H9 (cell line): ENCODE results near the gene PKNOX2. TPM values are rescaled to one million over a fixed set of nuclear protein-coding genes. Genes with fewer than 3 reads are reported as not detected.

Experiments
- DNase-seq: peaks from one replicate; pipeline ENCODE4 v3.0.0-alpha.2; 2017
- H2AFZ ChIP-seq: one replicate; pipeline ENCODE4 v1.6.1; 2013; ENCODE audit warnings: mild to moderate bottlenecking, low read length, control low read depth, moderate library complexity
- H2AK5ac ChIP-seq: 2 replicates; pipeline ENCODE4 v1.6.1; 2013; ENCODE audit warnings: low read length, control low read depth, mixed read lengths; ENCODE audit not compliant: insufficient read length
- H2BK120ac ChIP-seq: one replicate; pipeline ENCODE4 v1.6.1; 2013; ENCODE audit warnings: low read depth, mild to moderate bottlenecking, low read length, control low read depth, inconsistent platforms; ENCODE audit not compliant: poor library complexity, severe bottlenecking
- H2BK12ac ChIP-seq: 2 replicates; pipeline ENCODE4 v1.6.1; 2013; ENCODE audit warnings: low read length, control low read depth, mixed read lengths, low read depth; ENCODE audit not compliant: insufficient read length
- H2BK15ac ChIP-seq: 2 replicates; pipeline ENCODE4 v1.6.1; 2013; ENCODE audit warnings: low read depth, low read length, control low read depth
- H2BK20ac ChIP-seq: one replicate; pipeline ENCODE4 v1.6.1; 2013; ENCODE audit warnings: low read depth, mild to moderate bottlenecking, low read length, control low read depth, inconsistent platforms; ENCODE audit not compliant: poor library complexity, severe bottlenecking
- H2BK5ac ChIP-seq: 2 replicates; pipeline ENCODE4 v1.6.1; 2013; ENCODE audit warnings: low read length, control low read depth, mixed read lengths; ENCODE audit not compliant: insufficient read length
- H3K14ac ChIP-seq: 2 replicates; pipeline ENCODE4 v1.6.1; 2013; ENCODE audit warnings: low read length, control low read depth; ENCODE audit not compliant: insufficient read depth
- H3K18ac ChIP-seq: 2 replicates; pipeline ENCODE4 v1.6.1; 2013; ENCODE audit warnings: low read depth, mild to moderate bottlenecking, mixed read lengths, low read length, control low read depth; ENCODE audit not compliant: insufficient read length
- H3K23ac ChIP-seq: 2 replicates; pipeline ENCODE4 v1.6.1; 2013; ENCODE audit warnings: low read length, control low read depth, mixed read lengths, low read depth; ENCODE audit not compliant: insufficient read length
- H3K23me2 ChIP-seq: 2 replicates; pipeline ENCODE4 v1.6.1; 2013; ENCODE audit warnings: low read depth, mild to moderate bottlenecking, mixed read lengths, low read length, control low read depth; ENCODE audit not compliant: insufficient read length, poor library complexity, severe bottlenecking
- H3K27ac ChIP-seq: 2 replicates; pipeline ENCODE4 v1.5.1; 2013; ENCODE audit warnings: low read length, control low read depth, mixed read lengths, low read depth; ENCODE audit not compliant: insufficient read length
- H3K27me3 ChIP-seq: 2 replicates; pipeline ENCODE4 v1.6.1; 2013; ENCODE audit warnings: low read length, control low read depth, inconsistent platforms; ENCODE audit not compliant: insufficient read depth
- H3K4ac ChIP-seq: 2 replicates; pipeline ENCODE4 v1.6.1; 2013; ENCODE audit warnings: low read depth, mild to moderate bottlenecking, control low read depth, inconsistent platforms, low read length, moderate library complexity
- H3K4me1 ChIP-seq: 2 replicates; pipeline ENCODE4 v1.6.1; 2013; ENCODE audit warnings: low read length, control low read depth, inconsistent platforms; ENCODE audit not compliant: insufficient read depth
- H3K4me2 ChIP-seq: 2 replicates; pipeline ENCODE4 v1.6.1; 2013; ENCODE audit warnings: low read length, control low read depth, mixed read lengths; ENCODE audit not compliant: insufficient read length, insufficient read depth
- H3K56ac ChIP-seq: 2 replicates; pipeline ENCODE4 v1.6.1; 2013; ENCODE audit warnings: low read depth, mild to moderate bottlenecking, mixed read lengths, low read length, control low read depth; ENCODE audit not compliant: insufficient read length
- H3K79me1 ChIP-seq: 2 replicates; pipeline ENCODE4 v1.6.1; 2013; ENCODE audit warnings: low read depth, mild to moderate bottlenecking, moderate library complexity, low read length, control low read depth, inconsistent platforms; ENCODE audit not compliant: insufficient read depth, poor library complexity, severe bottlenecking
- H3K79me2 ChIP-seq: 2 replicates; pipeline ENCODE4 v1.6.1; 2013; ENCODE audit warnings: low read length, control low read depth, inconsistent platforms; ENCODE audit not compliant: insufficient read depth
- H3K9ac ChIP-seq: 2 replicates; pipeline ENCODE4 v1.6.1; 2013; ENCODE audit warnings: low read length, control low read depth, mixed read lengths; ENCODE audit not compliant: insufficient read length; ENCODE audit errors: extremely low read depth
- H3K9me3 ChIP-seq: one replicate; pipeline ENCODE4 v1.6.1; 2013; ENCODE audit warnings: low read depth, low read length, inconsistent platforms; ENCODE audit not compliant: control insufficient read depth
- H3T11ph ChIP-seq: one replicate; pipeline ENCODE4 v1.6.1; 2013; ENCODE audit warnings: mild to moderate bottlenecking, low read length, control low read depth, inconsistent platforms
- H4K20me1 ChIP-seq: one replicate; pipeline ENCODE4 v1.6.1; 2013; ENCODE audit not compliant: control insufficient read depth, insufficient read length, insufficient read depth
- H4K5ac ChIP-seq: 2 replicates; pipeline ENCODE4 v1.6.1; 2013; ENCODE audit warnings: low read depth, mild to moderate bottlenecking, mixed read lengths, low read length, control low read depth; ENCODE audit not compliant: insufficient read length
- H4K8ac ChIP-seq: replicated peaks from 2 replicates; pipeline ENCODE4 v1.6.1; 2013; ENCODE audit warnings: low read length, control low read depth, mixed read lengths, low read depth; ENCODE audit not compliant: insufficient read length
- H4K91ac ChIP-seq: 2 replicates; pipeline ENCODE4 v1.6.1; 2013; ENCODE audit warnings: low read depth, mild to moderate bottlenecking, moderate library complexity, mixed read lengths, low read length, control low read depth; ENCODE audit not compliant: insufficient read length
- H3K27ac Mint-ChIP-seq, 3 experiments: 2 replicates in 2 of 3; 3 replicates in 1 of 3; pipeline ENCODE4 v1.8.0; 2020 to 2021; ENCODE audit warnings: mixed read lengths in 3 of 3, mild to moderate bottlenecking in 1 of 3, moderate library complexity in 1 of 3
- H3K27me3 Mint-ChIP-seq: 2 replicates; pipeline ENCODE4 v1.8.0; 2021; ENCODE audit warnings: low read depth, mild to moderate bottlenecking, moderate library complexity, mixed read lengths
- H3K36me3 Mint-ChIP-seq, 3 experiments: 2 replicates in 2 of 3; 3 replicates in 1 of 3; pipeline ENCODE4 v1.8.0; 2020 to 2021; ENCODE audit warnings: low read depth in 3 of 3, mixed read lengths in 3 of 3; ENCODE audit not compliant: insufficient read depth in 1 of 3
- H3K4me1 Mint-ChIP-seq, 2 experiments: 2 replicates each; pipeline ENCODE4 v1.8.0; 2020; ENCODE audit warnings: mixed read lengths in 2 of 2
- H3K4me3 Mint-ChIP-seq, 2 experiments: 2 replicates in 1 of 2; 3 replicates in 1 of 2; pipeline ENCODE4 v1.8.0; 2020 to 2021; ENCODE audit warnings: mild to moderate bottlenecking in 2 of 2, mixed read lengths in 2 of 2, moderate library complexity in 1 of 2
- H3K9me3 Mint-ChIP-seq, 2 experiments: 2 replicates in 1 of 2; 3 replicates in 1 of 2; pipeline ENCODE4 v1.8.0; 2020; ENCODE audit warnings: mild to moderate bottlenecking in 2 of 2, mixed read lengths in 2 of 2, moderate library complexity in 1 of 2
- CTCF ChIP-seq: fragments of 200-600 bp; sonication (generic); conservative IDR thresholded peaks from 3 replicates; pipeline ENCODE4 v1.8.0; 2021; ENCODE audit warnings: antibody characterized with exemption, mild to moderate bottlenecking
- WGBS: extraction: QIAGEN DNeasy Blood & Tissue Kit; methylation state at CpG from one replicate; pipeline ENCODE4 v1.1.7; 2013; ENCODE audit warnings: missing lambda C conversion rate, low lambda C conversion rate, mixed read lengths; ENCODE audit not compliant: insufficient read length; ENCODE audit errors: extremely low coverage; 5-methylcytosine and 5-hydroxymethylcytosine counted together
- total RNA-seq: library from RNA; stranded (reverse); gene quantifications from 2 replicates; pipeline ENCODE4 v1.2.1, GENCODE V29; 2021

PKNOX2 gene
- total RNA-seq, 1 experiment from 2014 or later, result 1.3 TPM

- Mint-ChIP-seq H3K27ac (no peak overlapping the region), H3K4me3 (peak overlapping the region; percentile 6 to 9; a peak in 2 of 5 replicates), H3K9me3 (peaks cover 6 to 9% of the 10 kb centered on the region in 2 experiments), H3K36me3 (peaks cover 0 to 12% (median 6%) of the 10 kb centered on the region in 3 experiments; a peak in 5 of 7 replicates), H3K4me1 (peaks cover 41 to 44% of the 10 kb centered on the region in 2 experiments), H3K27me3 (peaks cover 6% of the 10 kb centered on the region)
- Histone ChIP-seq H4K91ac (no peak overlapping the region), H3K23ac (no peak overlapping the region), H4K5ac (no peak overlapping the region), H3K4ac (no peak overlapping the region), H3K4me1 (peaks cover 3% of the 10 kb centered on the region; the same call in 1 of the 2 replicates), H3K9ac (no peak overlapping the region), H3K4me2 (no peak overlapping the region), H2BK5ac (no peak overlapping the region), H3K27ac (no peak overlapping the region), H3K56ac (no peak overlapping the region), H4K8ac (no peak overlapping the region), H3K79me1 (no peaks in the 10 kb centered on the region), H3K79me2 (no peaks in the 10 kb centered on the region), H2BK120ac (no peak overlapping the region), H2BK20ac (no peak overlapping the region), H2BK12ac (no peak overlapping the region), H3K9me3 (no peaks in the 10 kb centered on the region), H3K14ac (0 out of 2 replicates have a peak overlapping the region, but pooled peaks have one; percentile 5), H2BK15ac (no peak overlapping the region), H3K18ac (no peak overlapping the region), H2AFZ (no peak overlapping the region), H3K27me3 (no peaks in the 10 kb centered on the region; the same call in 1 of the 2 replicates), H4K20me1 (no peaks in the 10 kb centered on the region), H2AK5ac (no peak overlapping the region), H3K23me2 (no peaks in the 10 kb centered on the region), H3T11ph (no peak overlapping the region)
- DNase-seq, result no peak
- no CpG with 5 or more reads among the region's 9 CpGs for WGBS
- TF ChIP-seq CTCF, result no peak
Measured at GRCh38 chr11:125313271-125314219, 149.0 kb downstream of the PKNOX2 start.
